Anterior cingulate cortex (tissue), 58 donors: ENCODE results near the gene VSTM4.

Experiments used
- DNase-seq, 58 donors: peaks; one replicate each; lab custom pipeline; 2025; lab: John Stamatoyannopoulos, UW

The VSTM4 gene

GRCh38 chr10:49076319-49076718 is 39.0 kb downstream of the VSTM4 start:
- DNase-seq, result no peak

GRCh38 chr10:49075743-49076142 is 39.6 kb downstream of the VSTM4 start:
- no peak for DNase-seq

- DNase-seq, result no peak
These were observed 40.3 kb downstream of the VSTM4 start for GRCh38 chr10:49074836-49075682.

- no peak for DNase-seq
These were observed 43.0 kb downstream of the VSTM4 start for GRCh38 chr10:49072166-49072885.

GRCh38 chr10:49071160-49071761 is 44.1 kb downstream of the VSTM4 start:
- no peak for DNase-seq

- no peak for DNase-seq
These were observed 44.6 kb downstream of the VSTM4 start for GRCh38 chr10:49070701-49071100.

GRCh38 chr10:49068672-49069217 is 46.6 kb downstream of the VSTM4 start:
- DNase-seq, result no peak

GRCh38 chr10:49068209-49068608 is 47.1 kb downstream of the VSTM4 start:
- no peak for DNase-seq

GRCh38 chr10:49066944-49067730 is 48.2 kb downstream of the VSTM4 start:
- DNase-seq, result no peak

- no peak for DNase-seq
These were observed 53.1 kb downstream of the VSTM4 start for GRCh38 chr10:49062229-49062628.

- DNase-seq, result no peak
These were observed 53.7 kb downstream of the VSTM4 start for GRCh38 chr10:49061667-49062066.

GRCh38 chr10:49058463-49059255 is 56.7 kb downstream of the VSTM4 start:
- no peak for DNase-seq

- no peak for DNase-seq
These were observed 58.0 kb downstream of the VSTM4 start for GRCh38 chr10:49057231-49057880.

- no peak for DNase-seq
These were observed 59.0 kb downstream of the VSTM4 start for GRCh38 chr10:49056356-49056755.

- no peak for DNase-seq
These were observed 60.0 kb downstream of the VSTM4 start for GRCh38 chr10:49055221-49055849.

- DNase-seq, result no peak
These were observed 60.6 kb downstream of the VSTM4 start for GRCh38 chr10:49054753-49055152.

GRCh38 chr10:49053998-49054692 is 61.2 kb downstream of the VSTM4 start:
- no peak for DNase-seq
